Limb (tissue), 2 donors: ENCODE measurements around the gene PADI3.
"Not testable (repeated sequence)": the region's sequence is repeated elsewhere in the genome, so short reads cannot be mapped to it uniquely, and the experiment has no call there.

Experiments
- DNase-seq, 2 donors: peaks; one replicate each; pipeline ENCODE4 v3.0.0-alpha.2; 2016; ENCODE audit errors: extremely low spot score in 2 of 2

Gene PADI3

GRCh38 chr1:17239420-17239819 lies 9.5 kb upstream of the PADI3 start:
- peak; percentile 73 to 82 for DNase-seq

- DNase-seq, result not testable (repeated sequence)
Measured at GRCh38 chr1:17241011-17241779, 7.7 kb upstream of the PADI3 start.

- DNase-seq, result not testable (repeated sequence)
Measured at GRCh38 chr1:17241780-17242074, 7.2 kb upstream of the PADI3 start.

GRCh38 chr1:17243274-17243673 lies 5.6 kb upstream of the PADI3 start:
- DNase-seq, result no peak

GRCh38 chr1:17244821-17245740 lies 3.8 kb upstream of the PADI3 start:
- peak; percentile 32 to 44 for DNase-seq

- DNase-seq, result no peak
Measured at GRCh38 chr1:17245816-17246325, 3.0 kb upstream of the PADI3 start.

- DNase-seq, result no peak
Measured at GRCh38 chr1:17246971-17247370, 1.9 kb upstream of the PADI3 start.

- no peak for DNase-seq
Measured at GRCh38 chr1:17250601-17251000, 1.7 kb downstream of the PADI3 start.

GRCh38 chr1:17251246-17251645 lies 2.3 kb downstream of the PADI3 start:
- no peak for DNase-seq

GRCh38 chr1:17251701-17252376 lies 2.9 kb downstream of the PADI3 start:
- no peak for DNase-seq

- DNase-seq, result no peak
Measured at GRCh38 chr1:17255336-17255735, 6.4 kb downstream of the PADI3 start.

- DNase-seq, result no peak
Measured at GRCh38 chr1:17258116-17258757, 9.3 kb downstream of the PADI3 start.

GRCh38 chr1:17258758-17259130 lies 9.8 kb downstream of the PADI3 start:
- DNase-seq, result no peak

GRCh38 chr1:17259233-17259873 lies 10.5 kb downstream of the PADI3 start:
- DNase-seq, result no peak

- no peak for DNase-seq
Measured at GRCh38 chr1:17260264-17260663, 11.4 kb downstream of the PADI3 start.

GRCh38 chr1:17260738-17261137 lies 11.8 kb downstream of the PADI3 start:
- no peak for DNase-seq

- no peak for DNase-seq
Measured at GRCh38 chr1:17263936-17264335, 15.0 kb downstream of the PADI3 start.

GRCh38 chr1:17264470-17264869 lies 15.6 kb downstream of the PADI3 start:
- DNase-seq, result no peak

GRCh38 chr1:17265162-17265561 lies 16.3 kb downstream of the PADI3 start:
- no peak for DNase-seq

- no peak for DNase-seq
Measured at GRCh38 chr1:17265950-17266349, 17.1 kb downstream of the PADI3 start.
